Loucy (cell line): ENCODE results near the gene PPL.

Experiments used
- H2AFZ ChIP-seq: fragments of 200-600 bp; sonication (generic); 2 replicates; pipeline ENCODE4 v1.6.0; 2016; ENCODE audit warnings: antibody characterized with exemption, mild to moderate bottlenecking, low read length, moderate library complexity
- H3F3A ChIP-seq: fragments of 200-600 bp; 2 replicates; pipeline ENCODE4 v1.6.0; 2016; ENCODE audit warnings: antibody characterized with exemption, low read depth, mild to moderate bottlenecking
- H3K27me3 ChIP-seq: fragments of 200-600 bp; sonication (generic); 2 replicates; pipeline ENCODE4 v1.6.1; 2014; ENCODE audit warnings: low read length, mild to moderate bottlenecking; ENCODE audit not compliant: insufficient read depth, poor library complexity, severe bottlenecking
- H3K36me3 ChIP-seq: fragments of 200-600 bp; sonication (generic); 2 replicates; pipeline ENCODE4 v1.6.1; 2016; ENCODE audit warnings: low read length; ENCODE audit not compliant: insufficient read depth
- H3K4me1 ChIP-seq: fragments of 200-600 bp; sonication (generic); 2 replicates; pipeline ENCODE4 v1.5.1; 2014; ENCODE audit warnings: low read length, mild to moderate bottlenecking; ENCODE audit not compliant: insufficient read depth, poor library complexity, severe bottlenecking
- H3K4me2 ChIP-seq: fragments of 200-600 bp; sonication (generic); 2 replicates; pipeline ENCODE4 v1.6.0; 2014; ENCODE audit warnings: antibody characterized with exemption, low read length, low read depth, mild to moderate bottlenecking; ENCODE audit not compliant: poor library complexity, severe bottlenecking
- H3K4me3 ChIP-seq: fragments of 200-600 bp; sonication (generic); 2 replicates; pipeline ENCODE4 v1.5.1; 2014; ENCODE audit warnings: low read length, mild to moderate bottlenecking, mixed read lengths; ENCODE audit not compliant: poor library complexity, severe bottlenecking
- H3K79me2 ChIP-seq: fragments of 200-600 bp; sonication (generic); 2 replicates; pipeline ENCODE4 v1.6.1; 2014; ENCODE audit warnings: low read length; ENCODE audit not compliant: insufficient read depth
- H3K9ac ChIP-seq: fragments of 200-600 bp; sonication (generic); 2 replicates; pipeline ENCODE4 v1.6.0; 2014; ENCODE audit warnings: mild to moderate bottlenecking, low read depth, low read length, moderate library complexity; ENCODE audit not compliant: poor library complexity, severe bottlenecking
- H3K9me2 ChIP-seq: fragments of 200-600 bp; sonication (generic); replicated peaks from 2 replicates; pipeline ENCODE4 v1.6.1; 2016; ENCODE audit warnings: low read depth, low read length, mixed read lengths
- H3K9me3 ChIP-seq: fragments of 200-600 bp; sonication (generic); 2 replicates; pipeline ENCODE4 v1.6.1; 2014; ENCODE audit warnings: mild to moderate bottlenecking, antibody characterized with exemption, low read length, low read depth; ENCODE audit not compliant: insufficient read depth
- H4K20me1 ChIP-seq: fragments of 200-600 bp; sonication (generic); 2 replicates; pipeline ENCODE4 v1.6.0; 2014; ENCODE audit warnings: antibody characterized with exemption, low read length, mild to moderate bottlenecking; ENCODE audit not compliant: insufficient read depth, poor library complexity, severe bottlenecking
- CTCF ChIP-seq: fragments of 200-600 bp; sonication (generic); conservative IDR thresholded peaks from 2 replicates; pipeline ENCODE4 v1.5.1; 2014; ENCODE audit warnings: mild to moderate bottlenecking, antibody characterized with exemption, low read length
- EZH2phosphoT487 ChIP-seq: fragments of 200-600 bp; IDR thresholded peaks from 2 replicates; pipeline ENCODE4 v1.6.1; 2018; ENCODE audit warnings: antibody characterized with exemption, mild to moderate bottlenecking, moderate library complexity, borderline replicate concordance

The PPL gene

GRCh38 chr16:4914528-4915225 is 22.3 kb downstream of the PPL start:
- no peaks in the 10 kb centered on the region for H3F3A ChIP-seq
- H3K4me1 ChIP-seq: no peaks in the 10 kb centered on the region
- H3K9me3 ChIP-seq: no peaks in the 10 kb centered on the region
- no peaks in the 10 kb centered on the region for H3K79me2 ChIP-seq
- H3K9ac ChIP-seq: no peak overlapping the region
- no peak overlapping the region for H3K4me2 ChIP-seq
- H3K27me3 ChIP-seq: no peaks in the 10 kb centered on the region
- H3K4me3 ChIP-seq: no peak overlapping the region
- TF ChIP-seq EZH2phosphoT487 (no peak), CTCF (no peak)
- no peak overlapping the region for H2AFZ ChIP-seq
- H3K36me3 ChIP-seq: no peaks in the 10 kb centered on the region
- H3K9me2 ChIP-seq: no peaks in the 10 kb centered on the region
- no peaks in the 10 kb centered on the region for H4K20me1 ChIP-seq

- Histone ChIP-seq H3F3A (no peaks in the 10 kb centered on the region), H3K36me3 (no peaks in the 10 kb centered on the region), H3K9me3 (no peaks in the 10 kb centered on the region), H3K9me2 (no peaks in the 10 kb centered on the region), H4K20me1 (no peaks in the 10 kb centered on the region), H3K4me1 (no peaks in the 10 kb centered on the region), H2AFZ (no peak overlapping the region), H3K27me3 (no peaks in the 10 kb centered on the region), H3K9ac (no peak overlapping the region), H3K79me2 (no peaks in the 10 kb centered on the region), H3K4me2 (no peak overlapping the region), H3K4me3 (no peak overlapping the region)
- TF ChIP-seq CTCF (no peak), EZH2phosphoT487 (no peak)
Observed at GRCh38 chr16:4913774-4914525, 23.0 kb downstream of the PPL start.

GRCh38 chr16:4913130-4913773 is 23.7 kb downstream of the PPL start:
- H3K9me3 ChIP-seq: no peaks in the 10 kb centered on the region
- H3K4me3 ChIP-seq: no peak overlapping the region
- no peaks in the 10 kb centered on the region for H3K9me2 ChIP-seq
- no peaks in the 10 kb centered on the region for H3K27me3 ChIP-seq
- H3K9ac ChIP-seq: no peak overlapping the region
- H2AFZ ChIP-seq: no peak overlapping the region
- H3K4me1 ChIP-seq: no peaks in the 10 kb centered on the region
- no peak overlapping the region for H3K4me2 ChIP-seq
- H4K20me1 ChIP-seq: no peaks in the 10 kb centered on the region
- H3F3A ChIP-seq: no peaks in the 10 kb centered on the region
- no peaks in the 10 kb centered on the region for H3K79me2 ChIP-seq
- H3K36me3 ChIP-seq: no peaks in the 10 kb centered on the region
- no peak for TF ChIP-seq EZH2phosphoT487
- no peak for TF ChIP-seq CTCF
